ENCODE results near the gene VPS33A.

- TF ChIP-seq CTCF (conservative IDR thresholded peaks at IDR 0.05 in 1 of 2, IDR thresholded peaks at IDR 0.05 in 1 of 2; ENCODE audit: low read depth in 1 of 2, low read length in 2 of 2) (no peak), EZH2 (IDR thresholded peaks at IDR 0.05; ENCODE audit: low read length, missing control alignments) (no peak)
Observed at GRCh38 chr12:122206111-122206881, 60.0 kb downstream of the VPS33A start.
